Measurements from ENCODE around the gene PTPN6. TPM values are rescaled to one million over a fixed set of nuclear protein-coding genes. Genes with fewer than 3 reads are reported as not detected.

PTPN6 gene
- total and polyA plus RNA-seq, 9 of the 15 experiments (the other 6 are each of a cell fraction or from before 2014, with no cell fraction given), result 1.5 to 5.1 (median 3.9) TPM

- TF ChIP-seq ATF3 (IDR thresholded peaks at IDR 0.05), result no peak
- TF ChIP-seq ATF3 (CRISPR knock-in tag; conservative IDR thresholded peaks at IDR 0.05), result 0 out of 2 replicates have a peak, but pooled peaks have one; percentile 12
- TF ChIP-seq TAF9B (IDR thresholded peaks at IDR 0.05; ENCODE audit: partially characterized antibody), result peak; percentile 93
- TF ChIP-seq TBL1XR1 (IDR thresholded peaks at IDR 0.05; ENCODE audit: low read length in 2 of 2), result peak; percentile 43 to 70; a peak in 2 of 4 replicates
- peak; percentile 90 for TF ChIP-seq SNRNP70 (optimal IDR thresholded peaks at IDR 0.05; ENCODE audit: low read depth, low read length)
- TF ChIP-seq ZBTB9 (CRISPR knock-in tag; IDR thresholded peaks at IDR 0.05), result peak; percentile 98
- TF ChIP-seq ZNF212 (CRISPR knock-in tag; IDR thresholded peaks at IDR 0.05), result peak; percentile 93
- TF ChIP-seq ZNF398 (CRISPR knock-in tag; IDR thresholded peaks at IDR 0.05), result no peak
- TF ChIP-seq ZNF766 (CRISPR knock-in tag; conservative IDR thresholded peaks at IDR 0.05), result no peak
- peak; percentile 94 for TF ChIP-seq FOXO4 (CRISPR knock-in tag; IDR thresholded peaks at IDR 0.05)
- 0 out of 2 replicates have a peak, but pooled peaks have one; percentile 56 for TF ChIP-seq TSHZ1 (CRISPR knock-in tag; IDR thresholded peaks at IDR 0.05)
- TF ChIP-seq TAF15 (IDR thresholded peaks at IDR 0.05; ENCODE audit: low read depth, low read length), result no peak
- no peak for TF ChIP-seq ZNF707 (CRISPR knock-in tag; conservative IDR thresholded peaks at IDR 0.05)
- TF ChIP-seq ZNF780A (CRISPR knock-in tag; IDR thresholded peaks at IDR 0.05), result peak; percentile 93
- peak; percentile 65; the same call in 1 of the 2 replicates for TF ChIP-seq ZNF24 (IDR thresholded peaks at IDR 0.05)
- peak; percentile 97 for TF ChIP-seq ZSCAN32 (CRISPR knock-in tag; IDR thresholded peaks at IDR 0.05)
- peak; percentile 94 for TF ChIP-seq SNAPC5 (CRISPR knock-in tag; IDR thresholded peaks at IDR 0.05)
- TF ChIP-seq FOXK2 (conservative IDR thresholded peaks at IDR 0.05 in 1 of 2, IDR thresholded peaks at IDR 0.05 in 1 of 2; ENCODE audit: low read depth in 2 of 2), result peak in 1 of 2 experiments; percentile 45; a peak in 3 of 4 replicates
- TF ChIP-seq ZBTB17 (CRISPR knock-in tag; IDR thresholded peaks at IDR 0.05), result peak; percentile 96
These were observed 7.3 kb upstream of the PTPN6 start, which contains the start of the genes C12orf57 and RNU7-1 (continued) for GRCh38 chr12:6943722-6944380.

All from K562 (cell line).